ENCODE measurements around the gene TSTD2.

DNA sequence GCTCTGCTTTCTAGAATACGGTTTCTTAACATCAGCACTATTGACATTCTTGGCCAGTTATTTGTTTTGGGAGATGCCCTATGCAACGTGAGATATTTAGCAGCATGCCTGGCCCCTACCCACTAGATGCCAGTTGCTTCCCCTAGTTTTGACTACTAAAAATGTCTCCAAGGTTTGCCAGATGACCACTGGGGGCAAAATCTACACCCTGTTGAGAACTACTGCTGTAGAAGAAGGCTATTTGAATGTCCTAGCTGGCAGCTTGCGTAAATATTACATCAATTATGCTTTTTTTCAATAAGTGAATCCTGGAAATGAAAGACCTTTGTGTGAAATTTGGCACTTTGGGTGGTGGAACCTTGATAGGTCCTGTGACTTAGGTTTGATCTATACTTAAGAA, 5.5 kb upstream of the TSTD2 start:
- no peak for TF ChIP-seq ZNF274 (IDR thresholded peaks at IDR 0.05; ENCODE audit: low read depth, low read length)
- no peak for TF ChIP-seq YY1 (IDR thresholded peaks at IDR 0.05; ENCODE audit: insufficient read depth, insufficient read length)

All from NT2/D1 (cell line).